GM12878 (cell line): Measurements from ENCODE around the gene NMBR. TPM values are rescaled to one million over a fixed set of nuclear protein-coding genes. Genes with fewer than 3 reads are reported as not detected.

Source experiments
- ATAC-seq: fragments of 200-7000 bp; cut with Tn5 transposase; 3 replicates; pipeline ENCODE4 v1.9.1; 2020; ENCODE audit warnings: mild to moderate bottlenecking, moderate library complexity
- BruUV-seq: library from RNA; stranded (reverse); fragments of 400-500 nt; replicated peaks from 2 replicates; lab custom pipeline; 2021; lab: Mats Ljungman, UMichigan
- CTCF ChIA-PET: fragments of 300-600 bp; sonication (Branson Sonifier 250); formaldehyde crosslinking; extraction: SDS; loops from one replicate; lab custom pipeline; 2021; ENCODE audit warnings: inconsistent platforms; lab: Yijun Ruan, JAX
- POLR2A ChIA-PET: fragments of 350-600 bp; formaldehyde crosslinking; extraction: SDS; loops from one replicate; lab custom pipeline; 2021; ENCODE audit warnings: inconsistent platforms; lab: Charles Lee
- RAD21 ChIA-PET: fragments of 300-600 bp; sonication (Branson Sonifier 250); formaldehyde crosslinking; loops from one replicate; lab custom pipeline; 2023; ENCODE audit warnings: antibody characterized with exemption; ENCODE audit not compliant: unreplicated experiment; lab: Charles Lee
- SMC1A ChIA-PET: fragments of 300-600 bp; sonication (Branson Sonifier 250); formaldehyde crosslinking; loops from one replicate; lab custom pipeline; 2023; ENCODE audit not compliant: unreplicated experiment, uncharacterized antibody; lab: Charles Lee
- DNase-seq: peaks from one replicate; pipeline ENCODE4 v3.0.0-alpha.2; 2011; ENCODE audit warnings: low read depth, low spot score
- FAIRE-seq: peaks from 3 replicates; lab custom pipeline; 2011; peaks lifted over from hg19 to GRCh38; lab: Jason Lieb, UNC
- H2AFZ ChIP-seq: 2 replicates; pipeline ENCODE4 v1.6.0; 2011; ENCODE audit warnings: low read depth, low read length, control low read depth; ENCODE audit not compliant: control insufficient read depth
- H3K27ac ChIP-seq: 2 replicates; pipeline ENCODE4 v1.5.1; 2011; ENCODE audit warnings: control low read depth; ENCODE audit not compliant: control insufficient read depth, insufficient read depth
- H3K27me3 ChIP-seq, 2 experiments: replicated peaks in 1 of 2; 2 replicates each; pipeline versions ENCODE4 v1.6.0 to v1.6.1; 2011; ENCODE audit warnings: low read length in 1 of 2; ENCODE audit not compliant: control insufficient read depth in 2 of 2, insufficient read depth in 2 of 2
- H3K36me3 ChIP-seq, 2 experiments: 2 replicates each; pipeline ENCODE4 v1.5.1; 2011; ENCODE audit warnings: low read length in 1 of 2; ENCODE audit not compliant: control insufficient read depth in 2 of 2, insufficient read depth in 2 of 2
- H3K4me1 ChIP-seq: 2 replicates; pipeline ENCODE4 v1.6.1; 2011; ENCODE audit warnings: mild to moderate bottlenecking, low read length, moderate library complexity, mixed read lengths; ENCODE audit not compliant: control insufficient read depth, insufficient read depth
- H3K4me2 ChIP-seq: 2 replicates; pipeline ENCODE4 v1.6.0; 2011; ENCODE audit warnings: control low read depth; ENCODE audit not compliant: control insufficient read depth, insufficient read depth
- H3K4me3 ChIP-seq: fragments of 200-600 bp; sonication (generic); 2 replicates; pipeline ENCODE4 v1.5.1; 2016
- H3K79me2 ChIP-seq: 2 replicates; pipeline ENCODE4 v1.6.0; 2011; ENCODE audit warnings: low read length; ENCODE audit not compliant: control insufficient read depth, insufficient read depth
- H3K9ac ChIP-seq: 2 replicates; pipeline ENCODE4 v1.8.0; 2011; ENCODE audit warnings: low read length, control low read depth, mixed read lengths; ENCODE audit not compliant: control insufficient read depth, insufficient read depth
- H3K9me3 ChIP-seq: replicated peaks from 3 replicates; pipeline ENCODE4 v1.5.1; 2011; ENCODE audit warnings: mild to moderate bottlenecking, low read length; ENCODE audit not compliant: control insufficient read depth, insufficient read depth
- H4K20me1 ChIP-seq: 2 replicates; pipeline ENCODE4 v1.6.0; 2011; ENCODE audit not compliant: control insufficient read depth, insufficient read depth
- BHLHE40 ChIP-seq, 2 experiments: fragments of 450-650 bp in 1 of 2; IDR thresholded peaks; 2 replicates each; pipeline ENCODE4 v1.6.1; 2011 to 2017; ENCODE audit warnings: low read depth in 2 of 2, borderline replicate concordance in 1 of 2, improper control_type of control experiment in 1 of 2, low read length in 1 of 2, mild to moderate bottlenecking in 1 of 2
- IRF5 ChIP-seq: fragments of 450-650 bp; IDR thresholded peaks from 2 replicates; pipeline ENCODE4 v1.6.1; 2017; ENCODE audit warnings: borderline replicate concordance
- POLR2AphosphoS5 ChIP-seq: IDR thresholded peaks from 2 replicates; pipeline ENCODE4 v1.6.1; 2011; ENCODE audit warnings: mild to moderate bottlenecking, low read length, inconsistent platforms
- RCOR1 ChIP-seq: conservative IDR thresholded peaks from 2 replicates; pipeline ENCODE4 v1.6.1; 2012; ENCODE audit warnings: low read depth, low read length, improper control_type of control experiment
- ZNF592 ChIP-seq: fragments of 450-650 bp; IDR thresholded peaks from 2 replicates; pipeline ENCODE4 v1.6.1; 2017; ENCODE audit warnings: mild to moderate bottlenecking, moderate library complexity
- WGBS: methylation state at CpG from one replicate; pipeline ENCODE4 v1.1.6; 2016; ENCODE audit warnings: low lambda C conversion rate; ENCODE audit not compliant: insufficient replicate concordance, insufficient coverage; ENCODE audit errors: missing lambda C conversion rate; 5-methylcytosine and 5-hydroxymethylcytosine counted together
- in situ Hi-C: fragments of 300-500 bp; cut with MboI; formaldehyde crosslinking; loops from 9 replicates; pipeline ENCODE4 v1.14.3; 2018; ENCODE audit warnings: mixed read lengths
- intact Hi-C: fragments of 100-400 bp; cut with micrococcal nuclease; formaldehyde crosslinking; loops from one replicate; pipeline ENCODE4 v1.14.2; 2022; ENCODE audit not compliant: unreplicated experiment
- polyA plus RNA-seq, 11 experiments: library from polyadenylated mRNA; depleted of rRNA in 4 of 11; unstranded in 6 of 11; stranded (reverse) in 5 of 11; fragments of >200 nt; fragmentation: Nextera tagmentation in 4 of 11; fragmentation: Illumina TruSeq in 1 of 11; extraction: Ambion mirVana in 4 of 11; extraction: Trizol in 1 of 11; gene quantifications; 1 replicate in 1 of 11; 2 replicates in 10 of 11; pipeline versions ENCODE4 v1.2.1 to v1.2.3, GENCODE V29; 2011 to 2016; ENCODE audit warnings: inconsistent platforms in 2 of 11, missing spikeins in 2 of 11, low read depth in 1 of 11
- total RNA-seq, 4 experiments: library from RNA; depleted of rRNA in 3 of 4; stranded (reverse); fragments of >200 nt in 3 of 4; fragmentation: Illumina TruSeq in 1 of 4; extraction: Trizol in 1 of 4; gene quantifications; 2 replicates each; pipeline versions ENCODE4 v1.2.1 to v1.2.3, GENCODE V29; 2013 to 2021

NMBR gene
- total and polyA plus RNA-seq, 10 of the 15 experiments (the other 5 are each of a cell fraction or from before 2014, with no cell fraction given), result not detected

GRCh38 chr6:142035890-142036289 is 111.0 kb downstream of the NMBR start:
- ATAC-seq, result no peak
- SMC1A ChIA-PET, result no interaction called here
- intact Hi-C loops, result no loop called here
- Histone ChIP-seq H2AFZ (no peak overlapping the region), H3K79me2 (no peaks in the 10 kb centered on the region), H3K36me3 (no peaks in the 10 kb centered on the region), H3K9ac (no peak overlapping the region), H3K4me1 (no peaks in the 10 kb centered on the region), H3K4me2 (no peak overlapping the region), H3K27me3 (no peaks in the 10 kb centered on the region), H3K27ac (no peak overlapping the region), H4K20me1 (no peaks in the 10 kb centered on the region), H3K4me3 (no peak overlapping the region), H3K9me3 (no peaks in the 10 kb centered on the region)
- no peak for FAIRE-seq
- BruUV-seq, result no TSS peak
- TF ChIP-seq IRF5 (no peak), RCOR1 (no peak), ZNF592 (no peak), POLR2AphosphoS5 (no peak), BHLHE40 (IDR thresholded peaks at IDR 0.05; ENCODE audit: borderline replicate concordance in 1 of 2, low read depth in 2 of 2, low read length in 1 of 2) (no peak)
- in situ Hi-C loops, result no loop called here
- RAD21 ChIA-PET, result no interaction called here
- CTCF ChIA-PET, result no interaction called here
- WGBS, result 4% methylated on average over 4 of the region's 4 CpGs
- POLR2A ChIA-PET, result no interaction called here
- no peak for DNase-seq
